Ovary (tissue), 9 donors: ENCODE data around the gene FLII. TPM values are rescaled to one million over a fixed set of nuclear protein-coding genes. Genes with fewer than 3 reads are reported as not detected.

Experiments used
- DNase-seq, 5 donors: peaks; one replicate each; pipeline ENCODE4 v3.0.0-alpha.2; 2019 to 2020
- H3K27ac ChIP-seq, 2 donors: fragments of 200-600 bp; one replicate each; pipeline versions ENCODE4 v1.5.1 to v1.8.0; 2019 to 2022
- H3K27me3 ChIP-seq: fragments of 200-600 bp; one replicate; pipeline ENCODE4 v1.8.0; 2022
- H3K36me3 ChIP-seq: fragments of 200-600 bp; sonication (generic); one replicate; pipeline ENCODE4 v1.5.1; 2019
- H3K4me1 ChIP-seq: one replicate; pipeline ENCODE4 v1.8.1; 2013; ENCODE audit warnings: mild to moderate bottlenecking, moderate library complexity; ENCODE audit not compliant: insufficient read depth
- H3K4me3 ChIP-seq: fragments of 200-600 bp; sonication (generic); one replicate; pipeline ENCODE4 v1.5.1; 2017
- H3K9me3 ChIP-seq, 2 donors: fragments of 200-600 bp in 1 of 2; sonication (generic) in 1 of 2; one replicate each; pipeline versions ENCODE4 v1.5.1 to v1.8.1; 2013 to 2019; ENCODE audit warnings: mild to moderate bottlenecking in 1 of 2, moderate library complexity in 1 of 2
- EP300 ChIP-seq: sonication (generic); formaldehyde crosslinking; IDR thresholded peaks from one replicate; pipeline ENCODE4 v1.6.1; 2017; ENCODE audit warnings: antibody characterized with exemption
- POLR2A ChIP-seq: fragments of 450-650 bp; IDR thresholded peaks from one replicate; pipeline ENCODE4 v1.6.1; 2017; ENCODE audit warnings: antibody characterized with exemption, mild to moderate bottlenecking, moderate library complexity
- WGBS, 3 donors: extraction: QIAGEN DNeasy Blood & Tissue Kit in 1 of 3; methylation state at CpG; one replicate each; pipeline versions ENCODE4 v1.1.5 to v1.1.7; 2013 to 2017; 5-methylcytosine and 5-hydroxymethylcytosine counted together
- intact Hi-C, 4 donors: fragments of 100-400 bp; cut with DNase I; formaldehyde crosslinking; loops; one replicate each; pipeline versions ENCODE4 v1.11.0 to v1.15.1; 2022 to 2023
- polyA plus RNA-seq, 2 donors: library from polyadenylated mRNA; stranded (reverse); fragments of 200-250 nt in 1 of 2; fragments of 350-450 nt in 1 of 2; fragmentation: Illumina TruSeq in 1 of 2; extraction: RNeasy Lipid Tissue Mini Kit (QIAGEN cat#74804) in 1 of 2; gene quantifications; one replicate each; pipeline ENCODE4 v1.2.3, GENCODE V29; 2013 to 2014
- total RNA-seq, 7 donors: library from RNA; depleted of rRNA in 2 of 7; stranded (reverse); fragments of >200 nt in 2 of 7; fragmentation: NEBNext Ultra II Directional in 3 of 7; extraction: Animal tissue kit (Norgen Biotek cat#: 25700) in 3 of 7; gene quantifications; one replicate each; pipeline versions ENCODE4 v1.1.0 to v1.2.4, GENCODE V29; 2016 to 2023
- TF ChIP-seq, protein P1 (sequence below), 3 donors: fragments of 450-650 bp in 2 of 3; fragments of 200-600 bp in 1 of 3; IDR thresholded peaks; one replicate each; pipeline versions ENCODE4 v1.5.1 to v1.8.0; 2016 to 2022; ENCODE audit warnings: antibody characterized with exemption in 3 of 3, mild to moderate bottlenecking in 1 of 3
- donor health status: DM: no; HTN: no; CAD: no; lungs with moderate emphysema.
- donor health status: DM: no; HTN: no; CAD: no.
- donor health status: Bipolar disorder and iron deficiency.
- donor health status: DM: yes; HTN: yes; CAD: no.
- donor health status: DM: no; HTN: no; CAD: no.
- donor health status: DM: yes; HTN: yes; CAD: no.

FLII gene
- total and polyA plus RNA-seq, 9 donors = 127 to 245 (median 163) TPM

DNA sequence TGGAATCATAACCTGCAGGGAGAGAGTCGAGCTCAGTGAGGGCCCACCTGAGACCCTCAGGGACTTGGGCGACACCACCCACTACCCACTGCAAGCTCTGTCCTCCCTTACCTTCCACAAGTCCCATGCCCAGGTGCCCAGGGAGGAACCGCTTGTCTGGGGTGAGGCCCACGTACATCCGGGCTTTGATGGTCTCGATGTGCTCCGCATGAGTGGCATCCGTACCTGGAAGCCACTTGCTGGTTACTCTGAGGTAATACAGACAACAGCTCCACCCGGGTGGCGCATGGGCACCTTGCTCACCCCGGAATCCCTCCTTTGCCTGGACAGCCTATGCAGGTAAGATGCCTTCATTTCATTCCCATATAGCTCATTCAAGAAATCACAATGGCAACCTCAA is 26.8 kb upstream of the FLII start:
- TF ChIP-seq EP300 (no peak), POLR2A (no peak)
- TF ChIP-seq, protein P1, sequence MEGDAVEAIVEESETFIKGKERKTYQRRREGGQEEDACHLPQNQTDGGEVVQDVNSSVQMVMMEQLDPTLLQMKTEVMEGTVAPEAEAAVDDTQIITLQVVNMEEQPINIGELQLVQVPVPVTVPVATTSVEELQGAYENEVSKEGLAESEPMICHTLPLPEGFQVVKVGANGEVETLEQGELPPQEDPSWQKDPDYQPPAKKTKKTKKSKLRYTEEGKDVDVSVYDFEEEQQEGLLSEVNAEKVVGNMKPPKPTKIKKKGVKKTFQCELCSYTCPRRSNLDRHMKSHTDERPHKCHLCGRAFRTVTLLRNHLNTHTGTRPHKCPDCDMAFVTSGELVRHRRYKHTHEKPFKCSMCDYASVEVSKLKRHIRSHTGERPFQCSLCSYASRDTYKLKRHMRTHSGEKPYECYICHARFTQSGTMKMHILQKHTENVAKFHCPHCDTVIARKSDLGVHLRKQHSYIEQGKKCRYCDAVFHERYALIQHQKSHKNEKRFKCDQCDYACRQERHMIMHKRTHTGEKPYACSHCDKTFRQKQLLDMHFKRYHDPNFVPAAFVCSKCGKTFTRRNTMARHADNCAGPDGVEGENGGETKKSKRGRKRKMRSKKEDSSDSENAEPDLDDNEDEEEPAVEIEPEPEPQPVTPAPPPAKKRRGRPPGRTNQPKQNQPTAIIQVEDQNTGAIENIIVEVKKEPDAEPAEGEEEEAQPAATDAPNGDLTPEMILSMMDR (IDR thresholded peaks at IDR 0.05) = no peak
- no peak overlapping the region for H3K4me3 ChIP-seq
- no peaks in the 10 kb centered on the region for H3K27me3 ChIP-seq
- no peaks in the 10 kb centered on the region for H3K4me1 ChIP-seq
- intact Hi-C loops = no loop called here
- DNase-seq = no peak
- no peaks in the 10 kb centered on the region for H3K36me3 ChIP-seq
- no peak overlapping the region for H3K27ac ChIP-seq
- WGBS, 3 donors = 94 to 97% (median 95%) methylated on average over 11 of the region's 11 CpGs
- H3K9me3 ChIP-seq = no peaks in the 10 kb centered on the region

DNA sequence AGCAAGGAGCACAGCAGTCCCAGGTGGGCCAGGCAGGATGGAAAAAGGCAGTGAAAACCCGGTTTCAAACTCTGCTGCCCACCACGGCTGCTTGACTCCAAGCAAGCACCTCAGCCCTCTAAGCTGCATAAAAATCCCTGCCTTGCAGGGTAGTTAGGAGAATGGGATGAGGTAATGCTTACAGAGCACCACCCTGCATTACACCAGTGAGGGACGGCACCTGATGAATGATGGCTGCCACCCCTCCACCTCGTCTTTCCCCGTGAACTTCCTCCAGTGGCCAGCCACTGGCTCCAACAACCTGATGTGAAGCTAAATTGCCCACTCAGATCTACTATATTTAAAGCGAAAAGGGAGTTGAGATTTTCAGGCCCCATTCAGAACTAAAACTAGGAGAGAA is 23.2 kb upstream of the FLII start:
- TF ChIP-seq POLR2A = no peak
- no peak overlapping the region for H3K4me3 ChIP-seq
- H3K36me3 ChIP-seq = no peaks in the 10 kb centered on the region
- no peak for DNase-seq
- 89 to 94% (median 90%) methylated on average over 6 of the region's 6 CpGs for WGBS, 3 donors
- no peak overlapping the region for H3K27ac ChIP-seq
- intact Hi-C loops = no loop called here
- H3K27me3 ChIP-seq = no peaks in the 10 kb centered on the region
- H3K9me3 ChIP-seq = no peaks in the 10 kb centered on the region
- no peaks in the 10 kb centered on the region for H3K4me1 ChIP-seq

DNA sequence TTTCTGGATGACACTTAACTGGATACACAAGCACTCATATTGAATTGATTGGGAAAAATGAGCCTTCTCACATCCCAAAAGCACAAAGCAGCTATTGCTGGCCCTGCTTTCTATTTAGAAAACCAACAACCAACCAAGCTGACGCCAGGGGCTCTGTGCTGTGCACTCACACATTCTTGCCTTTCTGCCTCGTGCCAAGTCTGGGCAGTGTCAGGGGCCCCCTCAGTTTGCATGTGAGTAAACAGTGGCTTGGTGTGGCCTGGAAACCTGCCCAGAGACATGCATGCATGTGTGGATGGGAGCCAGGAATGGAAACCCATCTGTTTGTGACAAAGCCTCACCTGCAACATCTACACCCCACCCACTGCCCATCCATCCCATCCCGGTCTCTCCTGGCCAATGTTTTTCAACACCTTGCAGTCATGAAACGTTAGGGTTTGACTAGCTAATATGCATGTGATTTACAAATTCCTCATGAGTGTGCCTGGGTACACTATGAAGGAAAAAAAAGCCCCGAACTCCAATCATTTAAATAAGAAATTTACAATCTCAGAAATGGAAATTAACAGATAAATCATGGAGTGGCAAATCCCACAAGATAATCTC is 22.3 kb upstream of the FLII start:
- Histone ChIP-seq H3K4me3 (no peak overlapping the region), H3K36me3 (no peaks in the 10 kb centered on the region), H3K4me1 (no peaks in the 10 kb centered on the region), H3K27me3 (no peaks in the 10 kb centered on the region), H3K27ac (no peak overlapping the region), H3K9me3 (no peaks in the 10 kb centered on the region)
- DNase-seq = no peak
- TF ChIP-seq, protein P1 (IDR thresholded peaks at IDR 0.05) = no peak
- TF ChIP-seq POLR2A = no peak
- no peak for TF ChIP-seq EP300
- intact Hi-C loops = no loop called here
- 50 to 58% (median 54%) methylated on average over 5 of the region's 5 CpGs for WGBS, 3 donors

DNA sequence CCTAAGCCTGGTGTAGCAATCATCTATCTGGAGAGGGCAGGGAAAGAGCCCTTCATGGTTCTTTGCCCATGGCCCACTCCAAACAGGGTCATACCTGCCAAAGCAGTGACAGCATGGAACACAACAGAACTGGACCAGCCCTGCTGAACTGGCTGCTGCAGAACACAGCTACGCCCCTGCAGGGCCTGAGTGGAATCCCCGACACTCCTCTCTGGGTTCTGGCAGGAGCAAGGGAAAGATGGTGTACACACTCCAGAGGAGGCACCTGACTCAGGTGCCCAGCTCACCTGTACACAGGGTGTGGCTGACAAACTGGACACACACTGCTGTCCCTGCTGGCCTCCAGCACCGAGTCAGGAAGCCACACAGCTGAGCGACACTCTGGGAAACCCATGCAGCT is 21.7 kb upstream of the FLII start:
- Histone ChIP-seq H3K36me3 (no peaks in the 10 kb centered on the region), H3K27me3 (no peaks in the 10 kb centered on the region)
- intact Hi-C loops = no loop called here

DNA sequence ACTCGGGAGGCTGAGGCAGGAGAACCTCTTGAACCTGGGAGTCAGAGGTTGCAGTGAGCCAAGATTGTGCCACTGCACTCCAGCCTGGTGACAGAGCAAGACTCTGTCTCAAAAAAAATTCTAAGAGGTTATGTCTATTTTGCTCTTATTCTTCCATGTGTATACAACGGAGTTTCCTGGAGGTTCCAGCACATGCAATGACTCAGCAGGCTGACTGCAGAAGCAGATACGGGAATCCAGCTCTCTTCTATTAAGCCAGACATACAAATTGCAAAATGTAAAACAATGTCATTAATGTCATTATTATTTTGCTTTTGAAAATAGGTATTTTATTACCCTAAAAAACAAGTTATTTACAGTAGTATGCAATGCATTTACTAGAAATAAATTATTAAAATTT is 20.3 kb upstream of the FLII start:
- no peaks in the 10 kb centered on the region for H3K4me1 ChIP-seq
- H3K27ac ChIP-seq = no peak overlapping the region
- intact Hi-C loops = loop anchor here in 1 of 4 donors (10.0 kb wide), 1 partner anchor 74 kb away; no protein-coding TSS in a partner anchor
- H3K9me3 ChIP-seq = no peaks in the 10 kb centered on the region
- 63 to 83% (median 75%) methylated on average over 3 of the region's 3 CpGs for WGBS, 3 donors
- DNase-seq = no peak
- TF ChIP-seq POLR2A (no peak), EP300 (no peak)
- TF ChIP-seq, protein P1 (IDR thresholded peaks at IDR 0.05) = no peak
- H3K27me3 ChIP-seq = no peaks in the 10 kb centered on the region
- no peak overlapping the region for H3K4me3 ChIP-seq
- no peaks in the 10 kb centered on the region for H3K36me3 ChIP-seq

More for the DNA sequence above, 21.7 kb upstream of the FLII start:
- Histone ChIP-seq H3K9me3 (no peaks in the 10 kb centered on the region), H3K4me1 (no peaks in the 10 kb centered on the region), H3K4me3 (no peak overlapping the region), H3K27ac (no peak overlapping the region)
- TF ChIP-seq, protein P1 (IDR thresholded peaks at IDR 0.05) = no peak
- TF ChIP-seq EP300 (no peak), POLR2A (no peak)
- DNase-seq = no peak
- WGBS, 3 donors = 91 to 100% (median 94%) methylated on average over 4 of the region's 4 CpGs
